SK-N-SH (cell line): ENCODE results near the gene NCDN. TPM values are rescaled to one million over a fixed set of nuclear protein-coding genes. Genes with fewer than 3 reads are reported as not detected.
A peak's percentile ranks its signal among the peaks of the same experiment; 100 is the strongest.

Experiments
- CTCF ChIA-PET: fragments of 300-600, 350-600 bp; formaldehyde crosslinking; extraction: SDS; loops from one replicate; lab custom pipeline; 2021; lab: Yijun Ruan, JAX
- POLR2A ChIA-PET: fragments of 350-600 bp; sonication (Branson Sonifier 250); formaldehyde crosslinking; extraction: SDS; loops from one replicate; lab custom pipeline; 2020; ENCODE audit warnings: antibody characterized with exemption, inconsistent platforms; lab: Yijun Ruan, JAX
- DNase-seq: peaks from one replicate; pipeline ENCODE4 v3.0.0; 2012
- H2AFZ ChIP-seq: fragments of 200-600 bp; sonication (generic); 2 replicates; pipeline ENCODE4 v1.8.1; 2016; ENCODE audit warnings: antibody characterized with exemption, mild to moderate bottlenecking, low read depth
- H3F3A ChIP-seq: fragments of 200-600 bp; sonication (generic); replicated peaks from 2 replicates; pipeline ENCODE3; 2016; ENCODE audit warnings: antibody characterized with exemption, mild to moderate bottlenecking; ENCODE audit not compliant: insufficient read depth
- H3K27ac ChIP-seq, 2 experiments: fragments of 200-500 bp in 1 of 2; fragments of 200-600 bp in 1 of 2; sonication (Bioruptor generic) in 1 of 2; sonication (generic), shearing (Covaris generic) in 1 of 2; 2 replicates each; pipeline versions ENCODE4 v1.5.1 to v1.6.1; 2014 to 2016; ENCODE audit warnings: low read depth in 2 of 2, inconsistent platforms in 1 of 2, low read length in 1 of 2, mild to moderate bottlenecking in 1 of 2, mixed read lengths in 1 of 2
- H3K27me3 ChIP-seq: fragments of 200-600 bp; sonication (generic), shearing (Covaris generic); 2 replicates; pipeline ENCODE4 v1.6.1; 2016; ENCODE audit warnings: mixed run types; ENCODE audit not compliant: insufficient read depth
- H3K36me3 ChIP-seq, 2 experiments: fragments of 200-500 bp in 1 of 2; fragments of 200-600 bp in 1 of 2; sonication (Bioruptor generic) in 1 of 2; sonication (generic) in 1 of 2; replicated peaks in 1 of 2; 2 replicates each; pipeline versions ENCODE3 to v1.5.1; 2014 to 2016; ENCODE audit warnings: low read length in 1 of 2, mild to moderate bottlenecking in 1 of 2; ENCODE audit not compliant: insufficient read depth in 2 of 2, control insufficient read depth in 1 of 2
- H3K4me1 ChIP-seq, 2 experiments: fragments of 200-500 bp in 1 of 2; fragments of 200-600 bp in 1 of 2; sonication (Bioruptor generic) in 1 of 2; sonication (generic), shearing (Covaris generic) in 1 of 2; 2 replicates each; pipeline versions ENCODE4 v1.5.1 to v1.6.1; 2014 to 2016; ENCODE audit warnings: low read depth in 1 of 2, low read length in 1 of 2, mixed run types in 1 of 2; ENCODE audit not compliant: insufficient read depth in 2 of 2, control insufficient read depth in 1 of 2
- H3K4me2 ChIP-seq: fragments of 200-600 bp; sonication (generic), shearing (Covaris generic); 2 replicates; pipeline ENCODE4 v1.6.1; 2017; ENCODE audit warnings: mixed run types
- H3K4me3 ChIP-seq, 2 experiments: fragments of 200-500 bp in 1 of 2; fragments of 200-600 bp in 1 of 2; sonication (Bioruptor generic) in 1 of 2; sonication (generic), shearing (Covaris generic) in 1 of 2; 2 replicates each; pipeline versions ENCODE4 v1.5.1 to v1.8.1; 2014 to 2016; ENCODE audit warnings: low read depth in 2 of 2, inconsistent platforms in 1 of 2, low read length in 1 of 2, mild to moderate bottlenecking in 1 of 2, mixed read lengths in 1 of 2, moderate library complexity in 1 of 2
- H3K79me2 ChIP-seq: fragments of 200-600 bp; sonication (generic); 2 replicates; pipeline ENCODE4 v1.8.1; 2017; ENCODE audit warnings: mild to moderate bottlenecking; ENCODE audit not compliant: insufficient read depth
- H3K9ac ChIP-seq: fragments of 200-600 bp; sonication (generic); 2 replicates; pipeline ENCODE4 v1.6.1; 2017; ENCODE audit warnings: mixed run types
- H3K9me2 ChIP-seq: fragments of 200-600 bp; sonication (generic); 2 replicates; pipeline ENCODE4 v1.6.1; 2017; ENCODE audit warnings: mixed run types
- H3K9me3 ChIP-seq: fragments of 200-600 bp; sonication (generic); 2 replicates; pipeline ENCODE4 v1.6.1; 2017; ENCODE audit warnings: mixed run types, mild to moderate bottlenecking, moderate library complexity
- H4K20me1 ChIP-seq: fragments of 200-600 bp; sonication (generic); 2 replicates; pipeline ENCODE4 v1.6.1; 2017; ENCODE audit warnings: mild to moderate bottlenecking, mixed run types; ENCODE audit not compliant: insufficient read depth
- EZH2phosphoT487 ChIP-seq: fragments of 200-600 bp; sonication (generic); IDR thresholded peaks from 2 replicates; pipeline ENCODE4 v1.6.1; 2017; ENCODE audit warnings: low read depth, mixed run types, mild to moderate bottlenecking, antibody characterized with exemption, moderate library complexity, borderline replicate concordance
- FOSL2 ChIP-seq: IDR thresholded peaks from 2 replicates; pipeline ENCODE4 v1.4.0; 2012; ENCODE audit warnings: low read depth, mild to moderate bottlenecking, moderate library complexity, borderline replicate concordance
- GATA2 ChIP-seq: sonication (generic); formaldehyde crosslinking; IDR thresholded peaks from 2 replicates; pipeline ENCODE4 v1.5.0; 2020; ENCODE audit warnings: mild to moderate bottlenecking, missing genetic modification reagents
- NRF1 ChIP-seq: IDR thresholded peaks from 2 replicates; pipeline ENCODE4 v1.6.1; 2012; ENCODE audit warnings: low read depth, mild to moderate bottlenecking, low read length
- RAD21 ChIP-seq: IDR thresholded peaks from 2 replicates; pipeline ENCODE4 v1.6.1; 2012; ENCODE audit warnings: mild to moderate bottlenecking, low read length
- WGBS: methylation state at CpG from one replicate; pipeline ENCODE4 v1.1.6; 2017; ENCODE audit warnings: low lambda C conversion rate; 5-methylcytosine and 5-hydroxymethylcytosine counted together
- polyA plus RNA-seq, 3 experiments: library from polyadenylated mRNA; depleted of rRNA; stranded (reverse); fragments of >200 nt; gene quantifications; 2 replicates each; pipeline ENCODE4 v1.2.3, GENCODE V29; 2012
- TF ChIP-seq, protein P1 (sequence below): fragments of 200-600 bp; sonication (generic); IDR thresholded peaks from 2 replicates; pipeline ENCODE4 v1.6.1; 2017; ENCODE audit warnings: antibody characterized with exemption, mild to moderate bottlenecking, moderate library complexity

NCDN gene
- polyA plus RNA-seq, 1 of the 3 experiments (the other 2 are of a cell fraction) = 38.3 TPM

DNA sequence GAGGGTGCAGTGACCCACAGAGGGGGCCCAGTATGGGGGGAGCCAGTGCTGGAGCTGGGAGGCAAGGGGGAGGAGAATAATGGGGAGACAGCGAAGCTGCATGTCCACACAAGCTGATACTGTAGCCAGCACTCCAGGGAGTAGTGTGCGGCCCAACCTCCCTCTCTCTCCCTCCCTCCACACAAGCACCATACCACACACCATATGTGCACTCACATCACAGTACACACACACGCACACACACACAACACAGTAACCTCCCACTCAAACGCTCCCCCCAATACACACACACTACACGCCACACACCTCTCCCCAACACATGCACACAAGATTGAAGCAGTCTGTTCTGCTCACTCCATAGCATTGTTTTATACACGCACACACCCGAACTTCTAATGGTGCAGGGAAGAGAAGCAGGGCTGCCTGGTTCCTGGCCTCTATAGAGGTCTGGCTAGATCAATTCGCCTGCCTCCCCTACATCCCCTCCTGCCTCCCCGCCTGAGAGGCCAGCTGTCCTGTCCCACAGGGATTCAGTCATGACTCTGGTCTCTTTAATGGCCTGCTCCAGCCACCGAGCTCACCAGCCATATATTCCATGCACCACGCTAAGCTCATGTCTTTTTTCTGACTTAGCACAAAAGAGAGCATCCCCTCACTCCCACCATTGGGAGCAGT lies 3.8 kb downstream of the NCDN start:
- Histone ChIP-seq H3K9ac (no peak overlapping the region), H3K9me2 (no peaks in the 10 kb centered on the region), H3K27me3 (no peaks in the 10 kb centered on the region), H3K4me2 (no peak overlapping the region), H4K20me1 (no peaks in the 10 kb centered on the region), H3K79me2 (peaks cover 16% of the 10 kb centered on the region), H3K36me3 (peaks cover 0 to 45% of the 10 kb centered on the region in 2 experiments), H3K4me1 (peaks cover 4 to 13% of the 10 kb centered on the region in 2 experiments; a peak in 2 of 4 replicates), H3K27ac (no peak overlapping the region), H3K9me3 (no peaks in the 10 kb centered on the region), H3K4me3 (no peak overlapping the region), H2AFZ (no peak overlapping the region), H3F3A (peaks cover 4% of the 10 kb centered on the region)
- 94% methylated on average over 11 of the region's 11 CpGs for WGBS
- peak; percentile 7 for DNase-seq
- ChIA-PET POLR2A (interaction anchor here (1.3 kb wide), 1 partner anchor 110 kb away, joined by 6 read pairs; no protein-coding TSS in a partner anchor), CTCF (interaction anchor here (0.6 to 8.2 kb wide), 5 partner anchors 7 to 165 kb away, joined by 3 to 81 read pairs (median 17); no protein-coding TSS in a partner anchor)
- TF ChIP-seq NRF1 (no peak), GATA2 (CRISPR knock-in tag) (no peak), EZH2phosphoT487 (no peak), FOSL2 (no peak)
- TF ChIP-seq, protein P1, sequence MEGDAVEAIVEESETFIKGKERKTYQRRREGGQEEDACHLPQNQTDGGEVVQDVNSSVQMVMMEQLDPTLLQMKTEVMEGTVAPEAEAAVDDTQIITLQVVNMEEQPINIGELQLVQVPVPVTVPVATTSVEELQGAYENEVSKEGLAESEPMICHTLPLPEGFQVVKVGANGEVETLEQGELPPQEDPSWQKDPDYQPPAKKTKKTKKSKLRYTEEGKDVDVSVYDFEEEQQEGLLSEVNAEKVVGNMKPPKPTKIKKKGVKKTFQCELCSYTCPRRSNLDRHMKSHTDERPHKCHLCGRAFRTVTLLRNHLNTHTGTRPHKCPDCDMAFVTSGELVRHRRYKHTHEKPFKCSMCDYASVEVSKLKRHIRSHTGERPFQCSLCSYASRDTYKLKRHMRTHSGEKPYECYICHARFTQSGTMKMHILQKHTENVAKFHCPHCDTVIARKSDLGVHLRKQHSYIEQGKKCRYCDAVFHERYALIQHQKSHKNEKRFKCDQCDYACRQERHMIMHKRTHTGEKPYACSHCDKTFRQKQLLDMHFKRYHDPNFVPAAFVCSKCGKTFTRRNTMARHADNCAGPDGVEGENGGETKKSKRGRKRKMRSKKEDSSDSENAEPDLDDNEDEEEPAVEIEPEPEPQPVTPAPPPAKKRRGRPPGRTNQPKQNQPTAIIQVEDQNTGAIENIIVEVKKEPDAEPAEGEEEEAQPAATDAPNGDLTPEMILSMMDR = no peak

DNA sequence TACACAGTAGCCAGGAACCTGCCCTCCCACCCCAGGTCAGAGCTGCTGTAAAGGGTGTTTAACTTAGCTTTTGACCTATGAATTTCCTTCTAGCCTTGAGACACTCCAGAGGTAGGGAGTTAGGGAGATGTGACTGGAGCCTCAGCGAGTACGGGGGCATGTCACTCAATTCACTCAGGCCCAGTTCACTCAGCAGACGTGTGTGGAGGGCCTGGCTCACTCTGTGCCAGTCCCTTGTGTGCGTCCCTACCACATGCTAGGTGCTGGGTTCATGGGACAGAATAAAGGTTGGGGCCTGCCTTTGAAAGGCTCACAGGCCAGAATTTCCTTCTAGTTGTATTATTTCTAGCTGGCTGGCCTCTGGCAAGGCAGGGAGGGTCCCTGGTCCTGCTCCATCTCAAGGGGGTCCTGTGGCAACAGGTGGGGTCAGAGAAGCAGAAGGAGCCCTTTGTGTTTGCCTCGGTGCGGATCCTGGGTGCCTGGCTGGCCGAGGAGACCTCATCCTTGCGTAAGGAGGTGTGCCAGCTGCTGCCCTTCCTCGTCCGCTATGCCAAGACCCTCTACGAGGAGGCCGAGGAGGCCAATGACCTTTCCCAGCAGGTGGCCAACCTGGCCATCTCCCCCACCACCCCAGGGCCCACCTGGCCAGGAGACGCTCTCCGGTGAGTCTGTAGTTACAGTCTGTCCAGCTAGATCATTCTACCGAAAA lies 4.5 kb downstream of the NCDN start:
- Histone ChIP-seq H3K4me2 (no peak overlapping the region), H3K9me3 (no peaks in the 10 kb centered on the region), H4K20me1 (no peaks in the 10 kb centered on the region), H3K27ac (no peak overlapping the region), H3K4me1 (peaks cover 4 to 13% of the 10 kb centered on the region in 2 experiments; a peak in 1 of 4 replicates), H3K9me2 (no peaks in the 10 kb centered on the region), H3K27me3 (no peaks in the 10 kb centered on the region), H3K79me2 (peaks cover 10% of the 10 kb centered on the region; the same call in 1 of the 2 replicates), H2AFZ (no peak overlapping the region), H3F3A (peaks cover 4% of the 10 kb centered on the region), H3K9ac (no peak overlapping the region), H3K4me3 (no peak overlapping the region), H3K36me3 (peaks cover 0 to 50% of the 10 kb centered on the region in 2 experiments)
- DNase-seq = no peak
- POLR2A ChIA-PET = interaction anchor here (1.3 kb wide), 1 partner anchor 110 kb away, joined by 6 read pairs; no protein-coding TSS in a partner anchor
- TF ChIP-seq RAD21 (no peak), FOSL2 (no peak)
- 97% methylated on average over 10 of the region's 15 CpGs for WGBS
- CTCF ChIA-PET = interaction anchor here (0.6 to 8.2 kb wide), 5 partner anchors 10 to 164 kb away, joined by 3 to 81 read pairs (median 4); no protein-coding TSS in a partner anchor
